CD4-positive, alpha-beta T cell treated with Interleukin-1 beta for 1 hour (primary cell): ENCODE results near the gene MED13.
"Not testable (repeated sequence)": the region's sequence is repeated elsewhere in the genome, so short reads cannot be mapped to it uniquely, and the experiment has no call there.

ENCODE experiments used
- DNase-seq, 2 donors: peaks; one replicate each; pipeline ENCODE4 v3.0.0-alpha.2; 2020 to 2022

The MED13 gene

GRCh38 chr17:61894310-61894709 lies 170.8 kb downstream of the MED13 start:
- not testable (repeated sequence) for DNase-seq
